ENCODE data around the gene SLC24A4.
"Not testable (repeated sequence)": the region's sequence is repeated elsewhere in the genome, so short reads cannot be mapped to it uniquely, and the experiment has no call there.

The SLC24A4 gene

GRCh38 chr14:92400579-92401444 is 77.8 kb downstream of the SLC24A4 start:
- H3K4me3 ChIP-seq (ENCODE audit: low read depth, low read length) = no peak overlapping the region
- TF ChIP-seq CTCF (IDR thresholded peaks at IDR 0.05; ENCODE audit: borderline replicate concordance, insufficient read depth, low read depth, low read length) = no peak

GRCh38 chr14:92401561-92401960 is 78.6 kb downstream of the SLC24A4 start:
- H3K4me3 ChIP-seq (ENCODE audit: low read depth, low read length) = no peak overlapping the region
- TF ChIP-seq CTCF (IDR thresholded peaks at IDR 0.05; ENCODE audit: borderline replicate concordance, insufficient read depth, low read depth, low read length) = no peak

- not testable (repeated sequence) for H3K4me3 ChIP-seq (ENCODE audit: low read depth, low read length)
These were observed 79.5 kb downstream of the SLC24A4 start for GRCh38 chr14:92402500-92402899.

GRCh38 chr14:92404018-92404417 is 81.1 kb downstream of the SLC24A4 start:
- no peak overlapping the region for H3K4me3 ChIP-seq (ENCODE audit: low read depth, low read length)
- TF ChIP-seq CTCF (IDR thresholded peaks at IDR 0.05; ENCODE audit: borderline replicate concordance, insufficient read depth, low read depth, low read length) = no peak

GRCh38 chr14:92404421-92404820 is 81.5 kb downstream of the SLC24A4 start:
- H3K4me3 ChIP-seq (ENCODE audit: low read depth, low read length) = no peak overlapping the region
- no peak for TF ChIP-seq CTCF (IDR thresholded peaks at IDR 0.05; ENCODE audit: borderline replicate concordance, insufficient read depth, low read depth, low read length)

- H3K4me3 ChIP-seq (ENCODE audit: low read depth, low read length) = no peak overlapping the region
- no peak for TF ChIP-seq CTCF (IDR thresholded peaks at IDR 0.05; ENCODE audit: borderline replicate concordance, insufficient read depth, low read depth, low read length)
These were observed 82.0 kb downstream of the SLC24A4 start for GRCh38 chr14:92404938-92405337.

GRCh38 chr14:92407410-92407809 is 84.4 kb downstream of the SLC24A4 start:
- no peak for TF ChIP-seq CTCF (IDR thresholded peaks at IDR 0.05; ENCODE audit: borderline replicate concordance, insufficient read depth, low read depth, low read length)
- no peak overlapping the region for H3K4me3 ChIP-seq (ENCODE audit: low read depth, low read length)
